ENCODE data around the gene CDV3.
A peak's percentile ranks its signal among the peaks of the same experiment; 100 is the strongest.
"Not testable (repeated sequence)": the region's sequence is repeated elsewhere in the genome, so short reads cannot be mapped to it uniquely, and the experiment has no call there.

Gene CDV3

DNA sequence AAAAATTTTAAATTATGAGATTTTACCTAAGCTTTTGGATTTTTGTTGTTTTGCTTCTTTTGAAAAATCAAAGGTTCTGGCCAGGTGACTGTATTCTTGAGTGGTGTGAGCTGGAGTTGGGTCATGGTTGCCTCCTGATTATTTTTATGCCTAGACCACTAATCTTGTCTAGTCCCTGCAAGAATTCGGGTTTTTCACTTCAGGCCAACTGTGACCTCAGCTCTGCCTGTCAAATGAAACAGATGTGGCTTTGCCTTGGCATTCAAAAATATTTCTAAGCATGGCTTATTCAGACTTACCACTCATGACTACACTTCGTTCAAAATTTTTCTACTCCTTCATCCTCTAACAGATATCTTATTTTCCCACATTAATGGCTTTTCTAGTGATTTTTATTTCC lies 25.4 kb upstream of the CDV3 start:
- DNase-seq (ENCODE audit: low read depth): peak; percentile 43
- no peak overlapping the region for H3K4me3 ChIP-seq (replicated peaks; ENCODE audit: low read depth, low read length)
- TF ChIP-seq, protein P1, sequence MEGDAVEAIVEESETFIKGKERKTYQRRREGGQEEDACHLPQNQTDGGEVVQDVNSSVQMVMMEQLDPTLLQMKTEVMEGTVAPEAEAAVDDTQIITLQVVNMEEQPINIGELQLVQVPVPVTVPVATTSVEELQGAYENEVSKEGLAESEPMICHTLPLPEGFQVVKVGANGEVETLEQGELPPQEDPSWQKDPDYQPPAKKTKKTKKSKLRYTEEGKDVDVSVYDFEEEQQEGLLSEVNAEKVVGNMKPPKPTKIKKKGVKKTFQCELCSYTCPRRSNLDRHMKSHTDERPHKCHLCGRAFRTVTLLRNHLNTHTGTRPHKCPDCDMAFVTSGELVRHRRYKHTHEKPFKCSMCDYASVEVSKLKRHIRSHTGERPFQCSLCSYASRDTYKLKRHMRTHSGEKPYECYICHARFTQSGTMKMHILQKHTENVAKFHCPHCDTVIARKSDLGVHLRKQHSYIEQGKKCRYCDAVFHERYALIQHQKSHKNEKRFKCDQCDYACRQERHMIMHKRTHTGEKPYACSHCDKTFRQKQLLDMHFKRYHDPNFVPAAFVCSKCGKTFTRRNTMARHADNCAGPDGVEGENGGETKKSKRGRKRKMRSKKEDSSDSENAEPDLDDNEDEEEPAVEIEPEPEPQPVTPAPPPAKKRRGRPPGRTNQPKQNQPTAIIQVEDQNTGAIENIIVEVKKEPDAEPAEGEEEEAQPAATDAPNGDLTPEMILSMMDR (IDR thresholded peaks at IDR 0.05; ENCODE audit: low read length, missing control alignments): no peak

DNA sequence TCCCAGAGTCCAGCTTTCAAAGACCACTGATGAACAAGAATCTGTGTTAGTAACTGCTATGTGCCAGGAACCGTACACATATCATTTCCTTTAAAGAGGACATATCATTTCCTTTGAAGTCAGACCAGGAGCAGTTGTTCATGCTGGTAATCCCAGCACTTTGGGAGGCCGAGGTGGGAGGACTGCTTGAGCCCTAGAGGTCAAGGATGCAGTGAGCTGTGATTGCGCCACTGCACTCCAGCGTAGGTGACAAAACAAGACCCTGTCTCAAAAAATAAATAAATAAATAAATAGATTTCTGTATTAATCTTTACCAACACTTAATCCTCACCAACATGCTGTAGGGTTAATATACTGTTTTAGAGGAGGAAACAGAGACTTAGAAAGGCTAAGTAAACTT lies 23.9 kb upstream of the CDV3 start:
- TF ChIP-seq, protein P1 (IDR thresholded peaks at IDR 0.05; ENCODE audit: low read length, missing control alignments): no peak
- no peak overlapping the region for H3K4me3 ChIP-seq (replicated peaks; ENCODE audit: low read depth, low read length)

DNA sequence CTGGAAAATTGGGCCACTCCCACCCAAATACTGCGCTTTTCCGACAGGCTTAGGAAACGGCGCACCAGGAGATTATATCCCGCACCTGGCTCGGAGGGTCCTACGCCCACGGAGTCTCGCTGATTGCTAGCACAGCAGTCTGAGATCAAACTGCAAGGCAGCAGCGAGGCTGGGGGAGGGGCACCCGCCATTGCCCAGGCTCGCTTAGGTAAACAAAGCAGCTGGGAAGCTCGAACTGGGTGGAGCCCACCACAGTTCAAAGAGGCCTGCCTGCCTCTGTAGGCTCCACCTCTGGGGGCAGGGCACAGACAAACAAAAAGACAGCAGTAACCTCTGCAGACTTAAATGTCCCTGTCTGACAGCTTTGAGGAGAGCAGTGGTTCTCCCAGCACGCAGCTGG lies 21.9 kb upstream of the CDV3 start:
- not testable (repeated sequence) for DNase-seq (ENCODE audit: low read depth); H3K4me3 ChIP-seq (replicated peaks; ENCODE audit: low read depth, low read length)

More for the DNA sequence above, 23.9 kb upstream of the CDV3 start:
- DNase-seq (ENCODE audit: low read depth): no peak

DNA sequence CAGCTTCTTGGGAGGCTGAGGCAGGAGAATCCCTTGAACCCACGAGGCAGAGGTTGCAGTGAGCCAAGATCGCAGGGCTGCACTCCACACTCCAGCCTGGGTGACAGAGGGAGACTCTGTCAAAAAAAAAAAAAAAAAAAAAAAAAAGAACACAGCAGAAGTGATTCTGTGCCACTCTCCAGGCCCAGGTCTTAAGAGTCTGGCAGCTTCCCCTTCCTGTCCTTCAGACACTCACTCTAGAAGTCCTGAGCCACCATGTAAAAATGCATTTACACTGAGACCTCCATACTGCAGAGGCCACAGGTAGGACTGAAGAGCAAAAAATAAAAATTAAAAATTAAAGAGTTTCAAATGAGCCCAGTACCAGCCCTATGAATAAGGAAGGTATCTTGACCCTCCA lies 11.8 kb upstream of the CDV3 start:
- TF ChIP-seq, protein P1 (IDR thresholded peaks at IDR 0.05; ENCODE audit: low read length, missing control alignments): no peak
- no peak for DNase-seq (ENCODE audit: low read depth)
- no peak overlapping the region for H3K4me3 ChIP-seq (replicated peaks; ENCODE audit: low read depth, low read length)

DNA sequence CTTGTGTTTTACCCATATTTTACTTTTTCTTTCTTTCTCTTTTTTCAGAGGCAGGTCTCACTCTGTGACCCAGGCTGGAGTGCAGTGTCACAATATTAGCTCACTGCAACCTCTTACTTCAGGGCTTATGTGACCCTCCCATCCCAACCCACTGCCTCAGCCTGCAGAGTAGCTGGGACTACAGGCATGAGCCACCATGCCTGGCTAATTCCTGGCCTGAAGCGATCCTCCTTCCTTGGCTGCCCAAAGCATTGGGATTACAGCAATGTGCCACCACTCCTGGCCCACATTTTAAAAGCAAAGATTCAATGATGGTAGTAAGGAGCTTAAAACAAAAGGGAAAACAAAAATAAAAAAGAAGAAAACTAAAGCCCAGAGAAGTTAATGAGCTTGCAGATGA lies 11.1 kb upstream of the CDV3 start:
- TF ChIP-seq, protein P1 (IDR thresholded peaks at IDR 0.05; ENCODE audit: low read length, missing control alignments): no peak
- no peak for DNase-seq (ENCODE audit: low read depth)
- H3K4me3 ChIP-seq (replicated peaks; ENCODE audit: low read depth, low read length): no peak overlapping the region

DNA sequence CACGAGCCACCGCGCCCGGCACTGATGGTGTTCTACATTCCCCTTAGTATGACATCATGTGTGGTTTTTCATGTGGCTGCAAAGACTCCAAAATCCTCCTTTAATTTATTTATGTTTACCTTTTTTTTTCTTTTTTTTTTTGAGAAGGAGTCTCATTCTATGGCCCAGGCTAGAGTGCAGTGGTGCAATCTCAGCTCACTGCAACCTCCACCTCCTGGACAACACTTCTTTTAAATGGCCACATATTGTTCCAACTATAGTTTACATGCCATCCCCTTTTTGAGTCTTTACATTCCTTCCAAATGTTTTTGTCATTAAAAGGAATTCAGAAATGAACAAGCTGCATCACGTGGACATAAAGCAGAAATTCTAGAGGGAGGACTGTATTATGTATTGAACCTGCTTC lies 10.3 kb upstream of the CDV3 start:
- TF ChIP-seq, protein P1 (IDR thresholded peaks at IDR 0.05; ENCODE audit: low read length, missing control alignments): no peak
- no peak overlapping the region for H3K4me3 ChIP-seq (replicated peaks; ENCODE audit: low read depth, low read length)
- peak; percentile 24 for DNase-seq (ENCODE audit: low read depth)

DNA sequence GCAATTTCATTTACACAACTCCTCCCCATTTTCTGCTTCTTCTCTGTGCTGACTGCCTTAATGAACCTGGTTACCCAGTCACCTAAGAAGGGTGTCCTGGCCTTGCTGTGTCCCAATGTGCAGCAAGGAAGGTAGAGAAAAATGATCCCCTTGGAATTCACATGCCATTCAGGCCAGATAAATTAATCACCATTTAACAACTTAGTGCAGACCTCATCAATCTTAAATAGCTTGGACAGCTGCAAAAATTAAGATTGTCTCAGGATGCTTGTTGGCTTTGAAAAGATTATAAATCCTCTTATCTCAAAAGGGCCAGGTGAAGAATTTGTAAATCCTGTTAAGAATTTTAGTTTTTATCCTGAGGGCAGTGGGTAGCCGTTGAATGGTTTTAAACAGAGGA lies 9.7 kb upstream of the CDV3 start:
- no peak for DNase-seq (ENCODE audit: low read depth)
- TF ChIP-seq, protein P1 (IDR thresholded peaks at IDR 0.05; ENCODE audit: low read length, missing control alignments): no peak
- H3K4me3 ChIP-seq (replicated peaks; ENCODE audit: low read depth, low read length): no peak overlapping the region
